ENCODE measurements around the gene HEXD.

GRCh38 chr17:82491196-82491530 lies 73.0 kb downstream of the HEXD start:
- TF ChIP-seq EZH2 (IDR thresholded peaks at IDR 0.05; ENCODE audit: insufficient read depth, poor library complexity, severe bottlenecking): no peak
- TF ChIP-seq EZH2phosphoT487 (IDR thresholded peaks at IDR 0.05; ENCODE audit: insufficient read depth, low read depth): no peak
